Measurements from ENCODE around the gene YIPF2. TPM values are rescaled to one million over a fixed set of nuclear protein-coding genes. Genes with fewer than 3 reads are reported as not detected.

YIPF2 gene
- polyA plus RNA-seq, 2 of the 4 experiments (the other 2 are of a cell fraction), result 13.1 to 17.5 TPM

- FAIRE-seq (no peak), DNase-seq (ENCODE audit: low read depth in 1 of 2, low spot score in 1 of 2) (no peak), ATAC-seq (no peak)
- POLR2A ChIA-PET, result no interaction called here
- Histone ChIP-seq H3K4me3 (no peak overlapping the region), H3K4me2 (no peak overlapping the region), H3K4me1 (peaks cover 20% of the 10 kb centered on the region), H3K9me3 (no peaks in the 10 kb centered on the region), H3K27ac (no peak overlapping the region)
- no peak for TF ChIP-seq CBX8 (IDR thresholded peaks at IDR 0.05)
- no peak for TF ChIP-seq MAZ (IDR thresholded peaks at IDR 0.05; ENCODE audit: borderline replicate concordance, low read depth, low read length)
- TF ChIP-seq RFX5 (IDR thresholded peaks at IDR 0.05), result no peak
- no peak for TF ChIP-seq HDAC2 (IDR thresholded peaks at IDR 0.05)
- no peak for TF ChIP-seq FOSL2 (IDR thresholded peaks at IDR 0.05)
- no peak for TF ChIP-seq FOSL2 (CRISPR knock-in tag; IDR thresholded peaks at IDR 0.05)
- TF ChIP-seq RARB (CRISPR knock-in tag; IDR thresholded peaks at IDR 0.05), result no peak
- TF ChIP-seq PBX3 (IDR thresholded peaks at IDR 0.05), result no peak
- TF ChIP-seq PHF8 (IDR thresholded peaks at IDR 0.05; ENCODE audit: borderline replicate concordance, low read depth), result no peak
- no peak for TF ChIP-seq REST (IDR thresholded peaks at IDR 0.05)
- no peak for TF ChIP-seq ZFP36 (IDR thresholded peaks at IDR 0.05; ENCODE audit: borderline replicate concordance, partially characterized antibody)
- TF ChIP-seq ZSCAN20 (CRISPR knock-in tag; IDR thresholded peaks at IDR 0.05), result no peak
- 84% methylated on average over 5 of the region's 6 CpGs for WGBS (ENCODE audit: missing lambda C conversion rate)
- CTCF ChIA-PET, result no interaction called here
These were observed 33.1 kb downstream of the YIPF2 start for GRCh38 chr19:10895363-10895762.

GRCh38 chr19:10894911-10895213 lies 33.6 kb downstream of the YIPF2 start:
- Histone ChIP-seq H3K27ac (no peak overlapping the region), H3K4me3 (no peak overlapping the region), H3K4me2 (no peak overlapping the region), H3K4me1 (peaks cover 20% of the 10 kb centered on the region), H3K9me3 (no peaks in the 10 kb centered on the region)
- POLR2A ChIA-PET, result no interaction called here
- TF ChIP-seq CBX8 (IDR thresholded peaks at IDR 0.05) (no peak), CHD4 (IDR thresholded peaks at IDR 0.05; ENCODE audit: borderline replicate concordance) (no peak), ZFP36 (IDR thresholded peaks at IDR 0.05; ENCODE audit: borderline replicate concordance, partially characterized antibody) (no peak), RCOR1 (IDR thresholded peaks at IDR 0.05; ENCODE audit: low read depth, low read length) (no peak), TFCP2L1 (CRISPR knock-in tag; IDR thresholded peaks at IDR 0.05) (no peak), ATOH8 (CRISPR knock-in tag; IDR thresholded peaks at IDR 0.05; ENCODE audit: low read depth) (no peak), PBX3 (IDR thresholded peaks at IDR 0.05) (no peak), EHF (CRISPR knock-in tag; IDR thresholded peaks at IDR 0.05) (no peak), ESRRA (IDR thresholded peaks at IDR 0.05; ENCODE audit: borderline replicate concordance, low read length) (no peak), ZC3H11A (IDR thresholded peaks at IDR 0.05) (no peak), POLR2AphosphoS2 (conservative IDR thresholded peaks at IDR 0.05; ENCODE audit: low read length) (no peak), MAZ (IDR thresholded peaks at IDR 0.05; ENCODE audit: borderline replicate concordance, low read depth, low read length) (no peak), ELK1 (IDR thresholded peaks at IDR 0.05; ENCODE audit: low read depth, low read length) (no peak)
- ATAC-seq (no peak), DNase-seq (ENCODE audit: low read depth in 1 of 2, low spot score in 1 of 2) (no peak), FAIRE-seq (no peak)
- CTCF ChIA-PET, result no interaction called here
- 94% methylated on average over 7 of the region's 7 CpGs for WGBS (ENCODE audit: missing lambda C conversion rate)

Measured in A549 (cell line).